GM23248 (cell line): ENCODE results near the gene SVEP1.

Experiments
- EZH2 ChIP-seq: fragments of 200-600 bp; sonication (generic); IDR thresholded peaks from 2 replicates; pipeline ENCODE4 v1.6.1; 2018; ENCODE audit warnings: antibody characterized with exemption, mild to moderate bottlenecking; ENCODE audit not compliant: insufficient read depth, poor library complexity, severe bottlenecking
- EZH2phosphoT487 ChIP-seq: fragments of 200-600 bp; sonication (generic); IDR thresholded peaks from 2 replicates; pipeline ENCODE4 v1.6.1; 2018; ENCODE audit warnings: antibody characterized with exemption, moderate library complexity, mild to moderate bottlenecking, low read depth; ENCODE audit not compliant: insufficient read depth

- TF ChIP-seq EZH2phosphoT487 (no peak), EZH2 (no peak)
These were observed 62.1 kb downstream of the SVEP1 start for GRCh38 chr9:110517483-110517882.
